ENCODE measurements around the gene CDC16.

DNA sequence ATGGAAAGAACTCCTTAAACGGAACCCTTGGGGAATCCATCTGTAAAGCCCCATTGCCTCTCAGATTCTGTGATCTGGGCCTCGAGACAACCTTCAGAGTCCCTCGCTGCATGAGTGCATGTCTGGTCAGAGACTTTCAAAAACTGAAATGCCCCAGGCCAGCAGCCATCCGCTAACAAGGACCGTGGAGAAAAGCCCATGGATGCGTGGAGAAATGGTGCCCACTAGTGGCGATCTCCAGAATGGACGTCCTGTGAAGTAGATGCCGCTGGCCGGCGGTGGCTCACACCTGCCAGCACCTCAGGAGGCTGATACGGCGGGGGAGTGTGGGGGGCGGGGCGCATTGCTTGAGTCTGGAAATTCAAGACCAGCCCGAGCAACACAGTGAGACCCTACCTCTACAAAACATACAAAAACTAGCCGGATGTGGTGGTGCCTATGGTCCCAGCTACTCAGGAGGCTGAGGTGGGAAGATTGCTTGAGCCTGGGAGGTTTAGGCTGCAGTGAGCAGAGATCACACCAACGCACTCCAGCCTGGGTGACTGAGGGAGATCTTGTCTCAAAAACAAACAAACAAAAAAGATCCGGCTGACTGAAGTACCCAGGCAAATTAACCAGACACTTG lies 7.9 kb upstream of the CDC16 start:
- TF ChIP-seq, protein P1, sequence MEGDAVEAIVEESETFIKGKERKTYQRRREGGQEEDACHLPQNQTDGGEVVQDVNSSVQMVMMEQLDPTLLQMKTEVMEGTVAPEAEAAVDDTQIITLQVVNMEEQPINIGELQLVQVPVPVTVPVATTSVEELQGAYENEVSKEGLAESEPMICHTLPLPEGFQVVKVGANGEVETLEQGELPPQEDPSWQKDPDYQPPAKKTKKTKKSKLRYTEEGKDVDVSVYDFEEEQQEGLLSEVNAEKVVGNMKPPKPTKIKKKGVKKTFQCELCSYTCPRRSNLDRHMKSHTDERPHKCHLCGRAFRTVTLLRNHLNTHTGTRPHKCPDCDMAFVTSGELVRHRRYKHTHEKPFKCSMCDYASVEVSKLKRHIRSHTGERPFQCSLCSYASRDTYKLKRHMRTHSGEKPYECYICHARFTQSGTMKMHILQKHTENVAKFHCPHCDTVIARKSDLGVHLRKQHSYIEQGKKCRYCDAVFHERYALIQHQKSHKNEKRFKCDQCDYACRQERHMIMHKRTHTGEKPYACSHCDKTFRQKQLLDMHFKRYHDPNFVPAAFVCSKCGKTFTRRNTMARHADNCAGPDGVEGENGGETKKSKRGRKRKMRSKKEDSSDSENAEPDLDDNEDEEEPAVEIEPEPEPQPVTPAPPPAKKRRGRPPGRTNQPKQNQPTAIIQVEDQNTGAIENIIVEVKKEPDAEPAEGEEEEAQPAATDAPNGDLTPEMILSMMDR (IDR thresholded peaks at IDR 0.05; ENCODE audit: poor library complexity) = peak; percentile 97
- TF ChIP-seq EZH2 (IDR thresholded peaks at IDR 0.05; ENCODE audit: borderline replicate concordance) = no peak
- TF ChIP-seq EZH2phosphoT487 (IDR thresholded peaks at IDR 0.05; ENCODE audit: low read depth, severe bottlenecking, unreplicated experiment) = no peak

All from hepatocyte (in vitro differentiated cells).